HEK293 (cell line): ENCODE results near the gene NAP1L1.

Experiments used
- CTCF ChIA-PET: fragments of 350-600 bp; formaldehyde crosslinking; extraction: SDS; loops from one replicate; lab custom pipeline; 2021; ENCODE audit warnings: antibody characterized with exemption; lab: Yijun Ruan, JAX
- POLR2A ChIA-PET: fragments of 300-600 bp; formaldehyde crosslinking; extraction: SDS; loops from one replicate; lab custom pipeline; 2020; ENCODE audit warnings: antibody characterized with exemption, inconsistent platforms; lab: Yijun Ruan, JAX
- H3K27ac ChIP-seq: fragments of 200-500 bp; sonication (Bioruptor generic); 2 replicates; pipeline ENCODE4 v1.5.1; 2014; ENCODE audit warnings: low read depth, low read length, control low read depth, inconsistent platforms; ENCODE audit errors: extremely low read depth
- H3K36me3 ChIP-seq, 2 experiments: fragments of 200-500 bp in 1 of 2; sonication (Bioruptor generic) in 1 of 2; 1 replicate in 1 of 2; 2 replicates in 1 of 2; pipeline ENCODE4 v1.5.1; 2014 to 2017; ENCODE audit warnings: inconsistent platforms in 2 of 2, low read length in 2 of 2; ENCODE audit not compliant: control insufficient read depth in 2 of 2, insufficient read depth in 1 of 2
- H3K4me1 ChIP-seq: fragments of 200-500 bp; sonication (Bioruptor generic); 2 replicates; pipeline ENCODE4 v1.5.1; 2014; ENCODE audit warnings: mild to moderate bottlenecking, low read length, inconsistent platforms; ENCODE audit not compliant: control insufficient read depth, insufficient read depth
- H3K4me3 ChIP-seq: 2 replicates; pipeline ENCODE4 v1.5.1; 2011; ENCODE audit warnings: low read depth, mild to moderate bottlenecking, control low read depth, low read length, moderate library complexity
- H3K9me3 ChIP-seq: fragments of 200-500 bp; sonication (Bioruptor generic); 2 replicates; pipeline ENCODE4 v1.5.1; 2014; ENCODE audit warnings: low read depth, low read length, inconsistent platforms; ENCODE audit not compliant: control insufficient read depth, insufficient read depth
- ELK4 ChIP-seq: IDR thresholded peaks from 2 replicates; pipeline ENCODE4 v1.6.1; 2011; ENCODE audit warnings: mild to moderate bottlenecking, low read depth, low read length, borderline replicate concordance
- KLF10 ChIP-seq: fragments of 450-650 bp; IDR thresholded peaks from 2 replicates; pipeline ENCODE4 v1.5.1; 2018; ENCODE audit warnings: missing biosample characterization, mild to moderate bottlenecking, missing genetic modification characterization
- PBX3 ChIP-seq: sonication (generic); formaldehyde crosslinking; IDR thresholded peaks from 2 replicates; pipeline ENCODE4 v1.8.1; 2022; ENCODE audit warnings: mild to moderate bottlenecking, moderate library complexity, missing genetic modification reagents
- SP3 ChIP-seq: fragments of 450-650 bp; formaldehyde crosslinking; IDR thresholded peaks from 2 replicates; pipeline ENCODE4 v1.5.1; 2016; ENCODE audit warnings: missing biosample characterization, missing genetic modification characterization
- ZFP69B ChIP-seq: fragments of 450-650 bp; formaldehyde crosslinking; IDR thresholded peaks from 2 replicates; pipeline ENCODE4 v1.5.1; 2016; ENCODE audit warnings: missing biosample characterization, missing genetic modification characterization
- ZNF112 ChIP-seq: fragments of 450-650 bp; formaldehyde crosslinking; IDR thresholded peaks from 2 replicates; pipeline ENCODE4 v1.5.0; 2017; ENCODE audit warnings: missing biosample characterization, missing genetic modification characterization
- ZNF19 ChIP-seq: fragments of 450-650 bp; formaldehyde crosslinking; IDR thresholded peaks from 2 replicates; pipeline ENCODE4; 2016; ENCODE audit warnings: missing biosample characterization, missing genetic modification characterization, low read depth
- ZNF202 ChIP-seq: fragments of 450-650 bp; formaldehyde crosslinking; IDR thresholded peaks from 2 replicates; pipeline ENCODE4 v1.5.1; 2016; ENCODE audit warnings: missing biosample characterization, missing genetic modification characterization, borderline replicate concordance
- ZNF214 ChIP-seq: fragments of 450-650 bp; formaldehyde crosslinking; IDR thresholded peaks from 2 replicates; pipeline ENCODE4 v1.5.1; 2017; ENCODE audit warnings: missing biosample characterization, mild to moderate bottlenecking, missing genetic modification characterization, borderline replicate concordance
- ZNF221 ChIP-seq: fragments of 450-650 bp; formaldehyde crosslinking; IDR thresholded peaks from 2 replicates; pipeline ENCODE4 v1.5.1; 2017; ENCODE audit warnings: missing biosample characterization, missing genetic modification characterization, borderline replicate concordance
- ZNF302 ChIP-seq: fragments of 450-650 bp; formaldehyde crosslinking; IDR thresholded peaks from 2 replicates; pipeline ENCODE4 v1.5.1; 2016; ENCODE audit warnings: missing biosample characterization, missing genetic modification characterization, low read depth
- ZNF311 ChIP-seq: fragments of 450-650 bp; formaldehyde crosslinking; IDR thresholded peaks from 2 replicates; pipeline ENCODE4 v1.5.1; 2017; ENCODE audit warnings: missing biosample characterization, missing genetic modification characterization, borderline replicate concordance
- ZNF394 ChIP-seq: fragments of 450-650 bp; formaldehyde crosslinking; IDR thresholded peaks from 2 replicates; pipeline ENCODE4 v1.5.1; 2016; ENCODE audit warnings: missing biosample characterization, missing genetic modification characterization, mild to moderate bottlenecking, moderate library complexity, borderline replicate concordance
- ZNF423 ChIP-seq: fragments of 450-650 bp; formaldehyde crosslinking; IDR thresholded peaks from 2 replicates; pipeline ENCODE4 v1.5.1; 2016; ENCODE audit warnings: missing biosample characterization, missing genetic modification characterization
- ZNF426 ChIP-seq: fragments of 450-650 bp; formaldehyde crosslinking; IDR thresholded peaks from 2 replicates; pipeline ENCODE4 v1.5.1; 2017; ENCODE audit warnings: missing biosample characterization, missing genetic modification characterization, mild to moderate bottlenecking, inconsistent platforms, moderate library complexity
- ZNF449 ChIP-seq: fragments of 450-650 bp; formaldehyde crosslinking; IDR thresholded peaks from 2 replicates; pipeline ENCODE4 v1.5.1; 2017; ENCODE audit warnings: missing biosample characterization, mild to moderate bottlenecking, missing genetic modification characterization, moderate library complexity
- ZNF48 ChIP-seq: fragments of 450-650 bp; formaldehyde crosslinking; IDR thresholded peaks from 2 replicates; pipeline ENCODE4 v1.5.1; 2016; ENCODE audit warnings: missing biosample characterization, missing genetic modification characterization
- ZNF654 ChIP-seq: fragments of 450-650 bp; formaldehyde crosslinking; IDR thresholded peaks from 2 replicates; pipeline ENCODE4 v1.5.1; 2016; ENCODE audit warnings: low read depth, missing biosample characterization, missing genetic modification characterization
- ZXDB ChIP-seq: fragments of 450-650 bp; formaldehyde crosslinking; IDR thresholded peaks from 2 replicates; pipeline ENCODE4 v1.5.1; 2016; ENCODE audit warnings: missing biosample characterization, missing genetic modification characterization
- TF ChIP-seq, protein P1 (sequence below): fragments of 450-650 bp; formaldehyde crosslinking; IDR thresholded peaks from 2 replicates; pipeline ENCODE4 v1.5.1; 2016; ENCODE audit warnings: missing biosample characterization, missing genetic modification characterization
- TF ChIP-seq, protein P2 (sequence below): fragments of 450-650 bp; IDR thresholded peaks from 2 replicates; pipeline ENCODE4 v1.5.1; 2018; ENCODE audit warnings: missing biosample characterization, mild to moderate bottlenecking, missing genetic modification characterization
- TF ChIP-seq, protein P3 (sequence below): fragments of 450-650 bp; formaldehyde crosslinking; optimal IDR thresholded peaks from 2 replicates; pipeline ENCODE3; 2016; ENCODE audit warnings: missing biosample characterization, mild to moderate bottlenecking, missing genetic modification characterization
- TF ChIP-seq, protein P4 (sequence below): fragments of 450-650 bp; formaldehyde crosslinking; IDR thresholded peaks from 2 replicates; pipeline ENCODE4 v1.5.1; 2016; ENCODE audit warnings: missing biosample characterization, missing genetic modification characterization
- TF ChIP-seq, protein P5 (sequence below): fragments of 450-650 bp; formaldehyde crosslinking; IDR thresholded peaks from 2 replicates; pipeline ENCODE4 v1.5.1; 2016; ENCODE audit warnings: missing biosample characterization, missing genetic modification characterization

Gene NAP1L1

DNA sequence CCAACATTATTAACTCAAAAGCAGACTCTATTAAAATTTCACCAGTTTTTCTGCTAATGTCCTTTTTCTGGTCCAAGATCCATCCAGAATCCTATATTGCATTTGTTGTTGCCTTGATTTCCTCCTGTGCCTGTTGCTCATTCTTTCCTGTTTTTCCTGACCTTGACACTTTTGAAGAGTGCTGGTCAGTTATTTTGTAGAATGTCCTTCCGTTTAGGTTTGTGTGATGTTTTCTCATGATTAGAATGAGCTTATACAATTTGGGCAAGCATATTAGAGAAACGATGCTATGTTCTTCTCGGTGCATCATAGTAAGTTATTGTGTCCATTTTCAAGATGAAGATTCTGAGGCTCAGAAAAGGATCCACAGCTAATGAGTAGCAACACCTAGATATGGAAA, 86.8 kb downstream of the NAP1L1 start (continued):
- TF ChIP-seq, protein P1, sequence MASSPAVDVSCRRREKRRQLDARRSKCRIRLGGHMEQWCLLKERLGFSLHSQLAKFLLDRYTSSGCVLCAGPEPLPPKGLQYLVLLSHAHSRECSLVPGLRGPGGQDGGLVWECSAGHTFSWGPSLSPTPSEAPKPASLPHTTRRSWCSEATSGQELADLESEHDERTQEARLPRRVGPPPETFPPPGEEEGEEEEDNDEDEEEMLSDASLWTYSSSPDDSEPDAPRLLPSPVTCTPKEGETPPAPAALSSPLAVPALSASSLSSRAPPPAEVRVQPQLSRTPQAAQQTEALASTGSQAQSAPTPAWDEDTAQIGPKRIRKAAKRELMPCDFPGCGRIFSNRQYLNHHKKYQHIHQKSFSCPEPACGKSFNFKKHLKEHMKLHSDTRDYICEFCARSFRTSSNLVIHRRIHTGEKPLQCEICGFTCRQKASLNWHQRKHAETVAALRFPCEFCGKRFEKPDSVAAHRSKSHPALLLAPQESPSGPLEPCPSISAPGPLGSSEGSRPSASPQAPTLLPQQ (tag by site-specific recombination): no peak
- TF ChIP-seq ZNF449 (no peak), ZNF423 (tag by site-specific recombination) (no peak), PBX3 (no peak), ZNF214 (tag by site-specific recombination) (no peak), ZNF19 (tag by site-specific recombination) (no peak), SP3 (tag by site-specific recombination) (no peak), ZFP69B (tag by site-specific recombination) (no peak), ZXDB (no peak)
- TF ChIP-seq, protein P2, sequence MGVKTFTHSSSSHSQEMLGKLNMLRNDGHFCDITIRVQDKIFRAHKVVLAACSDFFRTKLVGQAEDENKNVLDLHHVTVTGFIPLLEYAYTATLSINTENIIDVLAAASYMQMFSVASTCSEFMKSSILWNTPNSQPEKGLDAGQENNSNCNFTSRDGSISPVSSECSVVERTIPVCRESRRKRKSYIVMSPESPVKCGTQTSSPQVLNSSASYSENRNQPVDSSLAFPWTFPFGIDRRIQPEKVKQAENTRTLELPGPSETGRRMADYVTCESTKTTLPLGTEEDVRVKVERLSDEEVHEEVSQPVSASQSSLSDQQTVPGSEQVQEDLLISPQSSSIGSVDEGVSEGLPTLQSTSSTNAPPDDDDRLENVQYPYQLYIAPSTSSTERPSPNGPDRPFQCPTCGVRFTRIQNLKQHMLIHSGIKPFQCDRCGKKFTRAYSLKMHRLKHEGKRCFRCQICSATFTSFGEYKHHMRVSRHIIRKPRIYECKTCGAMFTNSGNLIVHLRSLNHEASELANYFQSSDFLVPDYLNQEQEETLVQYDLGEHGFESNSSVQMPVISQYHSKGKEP (tag by site-specific recombination): no peak
- TF ChIP-seq, all 188 proteins: peak for 0

DNA sequence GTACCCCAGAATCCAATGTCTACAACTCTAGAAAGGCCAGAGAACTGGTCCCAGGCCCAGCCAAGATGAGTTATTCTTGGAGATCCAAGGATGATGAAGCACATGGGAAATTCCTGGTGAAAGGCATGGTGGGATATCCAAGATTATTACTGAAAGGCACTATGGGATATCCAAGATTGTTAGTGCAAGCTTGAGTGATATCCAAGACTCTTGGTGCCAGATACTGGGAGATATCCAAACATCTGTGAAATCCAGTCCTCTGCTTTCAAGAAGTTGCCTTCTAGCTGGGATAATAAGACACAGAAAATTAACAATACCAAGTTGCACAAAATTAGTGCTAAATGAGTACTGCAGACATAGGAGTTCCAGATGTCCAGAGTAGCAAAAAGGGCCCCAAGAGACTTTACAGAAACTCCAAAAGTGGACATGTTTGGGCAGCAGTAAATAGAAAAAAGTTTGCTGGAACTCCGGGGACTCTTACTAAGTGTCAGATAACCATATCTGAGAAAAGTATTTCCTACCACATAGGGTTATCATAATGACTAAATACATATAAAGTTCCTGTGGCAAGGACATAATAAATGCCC, 87.5 kb downstream of the NAP1L1 start:
- CTCF ChIA-PET: interaction anchor here (0.7 kb wide), 1 partner anchor 60 kb away, joined by 3 read pairs; no protein-coding TSS in a partner anchor
- TF ChIP-seq ZNF202 (tag by site-specific recombination) (no peak), ELK4 (no peak), ZNF112 (tag by site-specific recombination) (no peak), ZNF311 (tag by site-specific recombination) (no peak), ZNF302 (no peak), ZNF426 (tag by site-specific recombination) (no peak), ZNF221 (tag by site-specific recombination) (no peak), ZNF48 (tag by site-specific recombination) (no peak), KLF10 (tag by site-specific recombination) (no peak), ZNF654 (tag by site-specific recombination) (no peak), ZNF394 (tag by site-specific recombination) (no peak)
- TF ChIP-seq, protein P3, sequence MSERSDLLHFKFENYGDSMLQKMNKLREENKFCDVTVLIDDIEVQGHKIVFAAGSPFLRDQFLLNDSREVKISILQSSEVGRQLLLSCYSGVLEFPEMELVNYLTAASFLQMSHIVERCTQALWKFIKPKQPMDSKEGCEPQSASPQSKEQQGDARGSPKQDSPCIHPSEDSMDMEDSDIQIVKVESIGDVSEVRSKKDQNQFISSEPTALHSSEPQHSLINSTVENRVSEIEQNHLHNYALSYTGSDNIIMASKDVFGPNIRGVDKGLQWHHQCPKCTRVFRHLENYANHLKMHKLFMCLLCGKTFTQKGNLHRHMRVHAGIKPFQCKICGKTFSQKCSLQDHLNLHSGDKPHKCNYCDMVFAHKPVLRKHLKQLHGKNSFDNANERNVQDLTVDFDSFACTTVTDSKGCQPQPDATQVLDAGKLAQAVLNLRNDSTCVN (tag by site-specific recombination): no peak
- TF ChIP-seq, protein P4, sequence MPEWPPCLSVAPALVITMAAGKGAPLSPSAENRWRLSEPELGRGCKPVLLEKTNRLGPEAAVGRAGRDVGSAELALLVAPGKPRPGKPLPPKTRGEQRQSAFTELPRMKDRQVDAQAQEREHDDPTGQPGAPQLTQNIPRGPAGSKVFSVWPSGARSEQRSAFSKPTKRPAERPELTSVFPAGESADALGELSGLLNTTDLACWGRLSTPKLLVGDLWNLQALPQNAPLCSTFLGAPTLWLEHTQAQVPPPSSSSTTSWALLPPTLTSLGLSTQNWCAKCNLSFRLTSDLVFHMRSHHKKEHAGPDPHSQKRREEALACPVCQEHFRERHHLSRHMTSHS (tag by site-specific recombination): no peak
- TF ChIP-seq, protein P5, sequence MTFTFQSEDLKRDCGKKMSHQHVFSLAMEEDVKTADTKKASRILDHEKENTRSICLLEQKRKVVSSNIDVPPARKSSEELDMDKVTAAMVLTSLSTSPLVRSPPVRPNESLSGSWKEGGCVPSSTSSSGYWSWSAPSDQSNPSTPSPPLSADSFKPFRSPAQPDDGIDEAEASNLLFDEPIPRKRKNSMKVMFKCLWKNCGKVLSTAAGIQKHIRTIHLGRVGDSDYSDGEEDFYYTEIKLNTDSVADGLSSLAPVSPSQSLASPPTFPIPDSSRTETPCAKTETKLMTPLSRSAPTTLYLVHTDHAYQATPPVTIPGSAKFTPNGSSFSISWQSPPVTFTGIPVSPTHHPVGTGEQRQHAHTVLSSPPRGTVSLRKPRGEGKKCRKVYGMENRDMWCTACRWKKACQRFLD (tag by site-specific recombination): no peak

More for the DNA sequence above, 87.5 kb downstream of the NAP1L1 start:
- Histone ChIP-seq H3K4me1 (no peaks in the 10 kb centered on the region), H3K4me3 (no peak overlapping the region), H3K27ac (no peak overlapping the region), H3K36me3 (no peaks in the 10 kb centered on the region), H3K9me3 (no peaks in the 10 kb centered on the region)
- POLR2A ChIA-PET: interaction anchor here (1.1 kb wide), 1 partner anchor 1449 kb away, joined by 3 read pairs; no protein-coding TSS in a partner anchor
